ENCODE measurements around the gene CCNG2.

- TF ChIP-seq CTCF (IDR thresholded peaks at IDR 0.05; ENCODE audit: insufficient read depth, low read length) = no peak
- no peak for TF ChIP-seq SPI1 (IDR thresholded peaks at IDR 0.05; ENCODE audit: borderline replicate concordance, low read depth)
- TF ChIP-seq POLR2AphosphoS5 (IDR thresholded peaks at IDR 0.05; ENCODE audit: low read depth) = no peak
- TF ChIP-seq GABPA (IDR thresholded peaks at IDR 0.05; ENCODE audit: low read depth) = no peak
Measured at GRCh38 chr4:77123411-77123810, 33.6 kb upstream of the CCNG2 start.
